Stomach (tissue), 9 donors: ENCODE data around the gene TMCO1. TPM values are rescaled to one million over a fixed set of nuclear protein-coding genes. Genes with fewer than 3 reads are reported as not detected.
"Not testable (repeated sequence)": the region's sequence is repeated elsewhere in the genome, so short reads cannot be mapped to it uniquely, and the experiment has no call there.

Experiments used
- DNase-seq, 2 donors: peaks; one replicate each; pipeline versions ENCODE4 v3.0.0 to v3.0.0-alpha.2; 2013 to 2019
- H3K27ac ChIP-seq, 5 donors: fragments of 200-600 bp in 4 of 5; sonication (generic) in 4 of 5; one replicate each; pipeline ENCODE4 v1.5.1; 2013 to 2019; ENCODE audit warnings: mild to moderate bottlenecking in 1 of 5, moderate library complexity in 1 of 5
- H3K27me3 ChIP-seq, 3 donors: fragments of 200-600 bp; sonication (generic); one replicate each; pipeline ENCODE4 v1.5.1; 2017 to 2019; ENCODE audit warnings: mixed run types in 1 of 3
- H3K36me3 ChIP-seq, 4 donors: fragments of 200-600 bp; sonication (generic); 1 replicate in 3 of 4; 2 replicates in 1 of 4; pipeline ENCODE4 v1.5.1; 2016 to 2019
- H3K4me1 ChIP-seq, 4 donors: fragments of 200-600 bp; sonication (generic); one replicate each; pipeline ENCODE4 v1.5.1; 2016 to 2019
- H3K4me3 ChIP-seq, 4 donors: fragments of 200-600 bp; sonication (generic) in 3 of 4; one replicate each; pipeline ENCODE4 v1.5.1; 2016 to 2019; ENCODE audit warnings: mild to moderate bottlenecking in 1 of 4
- H3K9me3 ChIP-seq, 4 donors: fragments of 200-600 bp; sonication (generic); one replicate each; pipeline ENCODE4 v1.5.1; 2016 to 2019
- EP300 ChIP-seq: sonication (generic); formaldehyde crosslinking; IDR thresholded peaks from one replicate; pipeline ENCODE4 v1.6.1; 2017; ENCODE audit warnings: antibody characterized with exemption
- POLR2A ChIP-seq, 4 donors: fragments of 450-650 bp; IDR thresholded peaks; one replicate each; pipeline ENCODE4 v1.6.1; 2016; ENCODE audit warnings: antibody characterized with exemption in 4 of 4, control low read depth in 2 of 4, mild to moderate bottlenecking in 1 of 4, moderate library complexity in 1 of 4
- POLR2AphosphoS5 ChIP-seq, 3 donors: sonication (generic); formaldehyde crosslinking; IDR thresholded peaks; one replicate each; pipeline ENCODE4 v1.6.1; 2016; ENCODE audit warnings: antibody characterized with exemption in 3 of 3
- WGBS, 5 donors: extraction: QIAGEN DNeasy Blood & Tissue Kit in 3 of 5; methylation state at CpG; one replicate each; pipeline versions ENCODE4 v1.1.5 to v1.1.7; 2013 to 2018; 5-methylcytosine and 5-hydroxymethylcytosine counted together
- intact Hi-C: fragments of 100-400 bp; cut with DNase I; formaldehyde crosslinking; loops from one replicate; pipeline ENCODE4 v1.15.1; 2023; ENCODE audit warnings: low total_unique reads
- polyA plus RNA-seq, 3 donors: library from polyadenylated mRNA; stranded (reverse); fragments of 200-250 nt; gene quantifications; one replicate each; pipeline ENCODE4 v1.2.3, GENCODE V29; 2013
- total RNA-seq, 5 donors: library from RNA; depleted of rRNA; stranded (reverse); fragments of >200 nt; gene quantifications; one replicate each; pipeline versions ENCODE4 v1.1.0 to v1.2.3, GENCODE V29; 2014 to 2016
- TF ChIP-seq, protein P1 (sequence below), 7 experiments: fragments of 450-650 bp in 4 of 7; fragments of 200-600 bp in 3 of 7; sonication (generic) in 3 of 7; IDR thresholded peaks; one replicate each; pipeline ENCODE4 v1.5.1; 2016 to 2019; ENCODE audit warnings: antibody characterized with exemption in 7 of 7, control low read depth in 2 of 7, mild to moderate bottlenecking in 1 of 7
- donor health status: healthy with polysubstance abuse.
- donor health status: Bipolar disorder and iron deficiency.
- donor health status: healthy.

Gene TMCO1
- total and polyA plus RNA-seq, 8 donors = 6.7 to 69.2 (median 39.8) TPM

GRCh38 chr1:165815725-165816124, 47.1 kb upstream of the TMCO1 start:
- 40 to 51% (median 45%) methylated on average over 3 of the region's 3 CpGs for WGBS, 5 donors
- Histone ChIP-seq H3K4me1 (no peaks in the 10 kb centered on the region), H3K27me3 (no peaks in the 10 kb centered on the region), H3K36me3 (no peaks in the 10 kb centered on the region), H3K9me3 (peaks cover 0 to 9% (median 2%) of the 10 kb centered on the region in 4 donors), H3K27ac (no peak overlapping the region), H3K4me3 (no peak overlapping the region)
- TF ChIP-seq EP300 (no peak), POLR2A (IDR thresholded peaks at IDR 0.05) (no peak), POLR2AphosphoS5 (IDR thresholded peaks at IDR 0.05) (no peak)
- TF ChIP-seq, protein P1, sequence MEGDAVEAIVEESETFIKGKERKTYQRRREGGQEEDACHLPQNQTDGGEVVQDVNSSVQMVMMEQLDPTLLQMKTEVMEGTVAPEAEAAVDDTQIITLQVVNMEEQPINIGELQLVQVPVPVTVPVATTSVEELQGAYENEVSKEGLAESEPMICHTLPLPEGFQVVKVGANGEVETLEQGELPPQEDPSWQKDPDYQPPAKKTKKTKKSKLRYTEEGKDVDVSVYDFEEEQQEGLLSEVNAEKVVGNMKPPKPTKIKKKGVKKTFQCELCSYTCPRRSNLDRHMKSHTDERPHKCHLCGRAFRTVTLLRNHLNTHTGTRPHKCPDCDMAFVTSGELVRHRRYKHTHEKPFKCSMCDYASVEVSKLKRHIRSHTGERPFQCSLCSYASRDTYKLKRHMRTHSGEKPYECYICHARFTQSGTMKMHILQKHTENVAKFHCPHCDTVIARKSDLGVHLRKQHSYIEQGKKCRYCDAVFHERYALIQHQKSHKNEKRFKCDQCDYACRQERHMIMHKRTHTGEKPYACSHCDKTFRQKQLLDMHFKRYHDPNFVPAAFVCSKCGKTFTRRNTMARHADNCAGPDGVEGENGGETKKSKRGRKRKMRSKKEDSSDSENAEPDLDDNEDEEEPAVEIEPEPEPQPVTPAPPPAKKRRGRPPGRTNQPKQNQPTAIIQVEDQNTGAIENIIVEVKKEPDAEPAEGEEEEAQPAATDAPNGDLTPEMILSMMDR (IDR thresholded peaks at IDR 0.05) = no peak
- intact Hi-C loops = no loop called here
- DNase-seq = no peak

DNA sequence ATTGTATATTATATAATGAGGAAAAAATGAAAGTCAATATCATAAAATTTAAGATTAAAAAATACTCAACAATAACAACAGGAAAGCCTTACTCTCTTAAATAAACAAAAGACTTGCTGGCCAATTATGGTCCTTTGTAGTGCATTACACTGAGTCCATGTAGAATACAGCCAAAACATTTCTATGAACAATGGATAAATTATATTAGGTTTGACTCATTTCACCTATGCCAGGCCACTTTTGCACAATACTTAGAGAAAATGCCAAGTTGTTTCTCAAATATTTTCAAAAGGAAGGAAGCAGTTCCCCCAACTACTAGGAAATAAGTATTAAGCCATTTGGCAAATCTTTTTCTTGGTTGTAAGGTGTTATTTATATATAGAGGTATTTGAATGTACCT, 38.9 kb upstream of the TMCO1 start:
- Histone ChIP-seq H3K9me3 (no peaks in the 10 kb centered on the region), H3K27me3 (no peaks in the 10 kb centered on the region), H3K27ac (no peak overlapping the region), H3K36me3 (no peaks in the 10 kb centered on the region), H3K4me3 (no peak overlapping the region), H3K4me1 (no peaks in the 10 kb centered on the region)
- TF ChIP-seq POLR2A (IDR thresholded peaks at IDR 0.05) = no peak
- TF ChIP-seq POLR2AphosphoS5 (IDR thresholded peaks at IDR 0.05) = no peak
- no peak for TF ChIP-seq EP300
- TF ChIP-seq, protein P1 (IDR thresholded peaks at IDR 0.05) = no peak
- intact Hi-C loops = no loop called here
- no peak for DNase-seq

- DNase-seq, H3K36me3 ChIP-seq, intact Hi-C loops, H3K4me1 ChIP-seq, H3K27ac ChIP-seq, H3K9me3 ChIP-seq, H3K4me3 ChIP-seq, H3K27me3 ChIP-seq: not testable (repeated sequence)
- 80 to 95% (median 88%) methylated on average over 1 of the region's 1 CpG for WGBS, 5 donors
Measured at GRCh38 chr1:165804513-165804912, 35.8 kb upstream of the TMCO1 start.

DNA sequence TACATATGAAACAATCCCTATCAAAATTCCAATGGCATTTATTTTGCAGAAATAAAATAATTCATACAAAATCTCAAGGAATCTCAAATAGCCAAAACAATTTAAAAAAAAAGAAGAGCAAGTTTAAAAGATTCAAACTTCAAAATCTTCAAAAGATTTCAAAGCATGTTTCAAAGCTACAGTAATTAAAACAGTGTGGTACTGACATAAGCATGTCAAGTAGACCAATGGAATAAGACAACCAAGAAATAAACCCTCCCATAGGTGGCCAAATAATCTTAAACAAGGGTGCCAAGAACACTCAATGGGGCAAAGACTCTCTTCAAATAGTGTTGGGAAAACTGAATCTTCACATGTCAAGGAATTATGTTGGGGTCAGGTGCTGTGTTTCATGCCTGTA, 30.7 kb upstream of the TMCO1 start:
- no peak for DNase-seq
- no peak for TF ChIP-seq EP300
- no peak for TF ChIP-seq POLR2A (IDR thresholded peaks at IDR 0.05)
- TF ChIP-seq, protein P1 (IDR thresholded peaks at IDR 0.05) = no peak
- no peak for TF ChIP-seq POLR2AphosphoS5 (IDR thresholded peaks at IDR 0.05)
- no peak overlapping the region for H3K4me3 ChIP-seq
- intact Hi-C loops = no loop called here
- peaks cover 0 to 8% (median 4%) of the 10 kb centered on the region in 4 donors for H3K9me3 ChIP-seq
- H3K27me3 ChIP-seq = no peaks in the 10 kb centered on the region
- no peak overlapping the region for H3K27ac ChIP-seq
- H3K36me3 ChIP-seq = no peaks in the 10 kb centered on the region
- H3K4me1 ChIP-seq = no peaks in the 10 kb centered on the region

DNA sequence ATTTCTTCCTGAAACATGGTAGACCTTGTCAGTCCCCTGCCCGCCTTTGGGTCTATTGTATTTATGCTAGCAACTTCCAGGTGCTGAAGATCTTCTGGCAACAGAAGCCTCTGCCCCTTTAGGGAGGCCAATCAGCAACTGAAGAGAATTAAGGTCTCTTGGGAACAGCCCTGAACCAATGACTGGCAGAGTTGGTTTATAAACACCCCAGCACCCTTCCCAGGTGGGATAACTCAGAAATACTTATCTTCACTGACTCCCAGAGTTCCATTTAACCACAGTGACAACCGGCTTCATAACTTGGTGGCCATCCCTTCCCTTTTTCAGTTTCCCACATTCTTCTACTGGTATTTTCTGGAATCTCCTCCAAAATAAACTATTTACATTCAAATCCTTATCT, 27.2 kb upstream of the TMCO1 start:
- no peaks in the 10 kb centered on the region for H3K4me1 ChIP-seq
- TF ChIP-seq, protein P1 (IDR thresholded peaks at IDR 0.05) = no peak
- TF ChIP-seq POLR2A (IDR thresholded peaks at IDR 0.05) (no peak), EP300 (no peak), POLR2AphosphoS5 (IDR thresholded peaks at IDR 0.05) (no peak)
- 73 to 93% (median 79%) methylated on average over 2 of the region's 2 CpGs for WGBS, 5 donors
- no peaks in the 10 kb centered on the region for H3K36me3 ChIP-seq
- peaks cover 0 to 8% (median 4%) of the 10 kb centered on the region in 4 donors for H3K9me3 ChIP-seq
- DNase-seq = no peak
- no peaks in the 10 kb centered on the region for H3K27me3 ChIP-seq
- no peak overlapping the region for H3K27ac ChIP-seq
- H3K4me3 ChIP-seq = no peak overlapping the region
- intact Hi-C loops = no loop called here
